Breast epithelium (tissue), 3 donors: ENCODE results near the gene CERKL.

Source experiments
- POLR2A ChIP-seq: fragments of 450-650 bp; IDR thresholded peaks from one replicate; pipeline ENCODE4 v1.6.1; 2016; ENCODE audit warnings: antibody characterized with exemption, mild to moderate bottlenecking, moderate library complexity
- TF ChIP-seq, protein P1 (sequence below), 3 donors: fragments of 450-650 bp; IDR thresholded peaks; one replicate each; pipeline ENCODE4 v1.5.1; 2016 to 2017; ENCODE audit warnings: antibody characterized with exemption in 3 of 3, mild to moderate bottlenecking in 3 of 3, moderate library complexity in 3 of 3

DNA sequence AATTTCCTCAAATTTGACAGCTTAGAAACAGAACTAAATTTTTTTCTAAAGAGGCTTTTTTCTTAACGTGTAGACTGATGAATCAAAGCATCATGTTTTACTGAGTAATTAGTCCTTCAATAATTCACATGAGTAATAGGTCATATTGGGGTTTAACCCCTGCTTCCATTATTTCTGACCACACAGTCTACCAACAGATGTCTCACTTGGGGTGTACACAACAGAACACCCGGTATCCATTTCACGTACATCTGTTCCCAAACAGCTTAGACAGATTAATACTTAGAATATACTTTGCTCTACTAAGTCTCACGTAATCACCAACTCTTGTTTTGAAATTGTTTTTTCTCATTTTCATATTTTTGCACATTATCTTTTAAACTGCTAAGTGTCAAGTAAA is 14.8 kb downstream of the CERKL start:
- TF ChIP-seq, protein P1, sequence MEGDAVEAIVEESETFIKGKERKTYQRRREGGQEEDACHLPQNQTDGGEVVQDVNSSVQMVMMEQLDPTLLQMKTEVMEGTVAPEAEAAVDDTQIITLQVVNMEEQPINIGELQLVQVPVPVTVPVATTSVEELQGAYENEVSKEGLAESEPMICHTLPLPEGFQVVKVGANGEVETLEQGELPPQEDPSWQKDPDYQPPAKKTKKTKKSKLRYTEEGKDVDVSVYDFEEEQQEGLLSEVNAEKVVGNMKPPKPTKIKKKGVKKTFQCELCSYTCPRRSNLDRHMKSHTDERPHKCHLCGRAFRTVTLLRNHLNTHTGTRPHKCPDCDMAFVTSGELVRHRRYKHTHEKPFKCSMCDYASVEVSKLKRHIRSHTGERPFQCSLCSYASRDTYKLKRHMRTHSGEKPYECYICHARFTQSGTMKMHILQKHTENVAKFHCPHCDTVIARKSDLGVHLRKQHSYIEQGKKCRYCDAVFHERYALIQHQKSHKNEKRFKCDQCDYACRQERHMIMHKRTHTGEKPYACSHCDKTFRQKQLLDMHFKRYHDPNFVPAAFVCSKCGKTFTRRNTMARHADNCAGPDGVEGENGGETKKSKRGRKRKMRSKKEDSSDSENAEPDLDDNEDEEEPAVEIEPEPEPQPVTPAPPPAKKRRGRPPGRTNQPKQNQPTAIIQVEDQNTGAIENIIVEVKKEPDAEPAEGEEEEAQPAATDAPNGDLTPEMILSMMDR (IDR thresholded peaks at IDR 0.05): no peak
- no peak for TF ChIP-seq POLR2A
